UCSD-AML1 (cell line): ENCODE results near the gene SRSF11.
A peak's percentile ranks its signal among the peaks of the same experiment; 100 is the strongest.
"Not testable (repeated sequence)": the region's sequence is repeated elsewhere in the genome, so short reads cannot be mapped to it uniquely, and the experiment has no call there.

ENCODE experiments used
- DNase-seq: peaks from one replicate; lab custom pipeline; 2025; ENCODE audit not compliant: unreplicated experiment; lab: John Stamatoyannopoulos, UW

The SRSF11 gene

DNA sequence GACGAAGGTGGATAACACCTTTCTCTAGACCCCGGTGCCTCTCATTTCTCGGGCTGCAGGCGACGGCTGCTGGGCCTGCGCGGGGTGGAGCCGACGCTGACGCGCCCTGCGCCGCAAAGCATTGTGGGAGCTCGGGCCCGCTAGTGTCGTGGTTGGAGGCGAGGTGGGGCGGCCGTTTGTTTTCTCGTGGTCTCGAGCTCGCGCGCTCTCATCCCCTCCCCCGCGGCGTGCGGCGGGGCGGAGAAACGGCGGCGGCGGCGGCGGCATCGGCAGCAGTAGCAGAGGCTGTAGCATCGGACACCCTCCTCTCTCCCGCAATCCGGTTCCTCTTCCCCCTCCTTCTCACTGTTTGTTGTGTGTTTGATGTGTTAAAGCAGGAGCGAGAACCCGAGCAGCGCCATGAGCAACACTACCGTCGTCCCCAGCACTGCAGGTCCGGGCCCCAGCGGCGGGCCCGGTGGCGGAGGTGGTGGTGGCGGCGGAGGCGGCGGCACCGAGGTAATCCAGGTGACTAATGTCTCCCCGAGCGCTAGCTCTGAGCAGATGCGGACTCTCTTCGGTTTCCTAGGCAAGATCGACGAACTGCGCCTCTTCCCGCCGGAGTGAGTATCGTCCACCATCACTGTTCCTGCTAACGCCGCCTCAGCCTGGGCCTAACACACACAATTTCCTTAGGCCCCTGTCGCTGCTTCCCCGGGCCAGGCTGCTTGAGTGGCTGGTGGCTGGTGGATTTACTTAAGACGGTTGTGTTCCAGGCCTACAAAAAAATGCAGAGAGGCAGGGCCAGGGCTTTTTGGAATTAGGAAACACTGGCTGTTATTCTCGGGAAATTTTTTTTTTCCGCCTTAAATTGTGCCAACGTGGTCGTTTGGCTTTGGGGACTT lies at the start of gene SRSF11:
SRSF11 (plus strand) TSS at position 143 of the 884 bp plus-strand sequence; CDS start at position 400, 257 bp downstream.
- DNase-seq, result peak; percentile 96

DNA sequence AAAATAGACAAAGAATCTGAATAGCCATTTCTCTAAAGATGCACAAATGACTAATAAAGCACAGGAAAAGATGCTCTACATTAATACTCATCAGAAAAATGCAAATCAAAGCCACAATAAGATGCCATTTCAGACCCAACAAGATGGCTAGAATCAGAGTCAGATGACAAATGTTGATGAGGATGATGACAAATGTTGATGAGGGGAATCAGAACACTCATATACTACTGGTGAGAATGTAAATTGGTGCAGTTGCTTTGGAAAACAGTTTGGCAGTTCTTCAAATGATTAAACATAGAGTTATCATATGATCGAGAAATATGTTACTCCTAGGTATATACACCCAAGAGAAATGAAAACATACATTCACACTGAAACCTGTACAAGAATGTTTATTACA lies 49.7 kb upstream of the SRSF11 start:
- no peak for DNase-seq

- DNase-seq, result not testable (repeated sequence)
Observed at GRCh38 chr1:70185181-70185580, 36.0 kb upstream of the SRSF11 start.

GRCh38 chr1:70188522-70188921 lies 32.7 kb upstream of the SRSF11 start:
- DNase-seq, result no peak

- no peak for DNase-seq
Observed at GRCh38 chr1:70190180-70190579, 31.0 kb upstream of the SRSF11 start.

DNA sequence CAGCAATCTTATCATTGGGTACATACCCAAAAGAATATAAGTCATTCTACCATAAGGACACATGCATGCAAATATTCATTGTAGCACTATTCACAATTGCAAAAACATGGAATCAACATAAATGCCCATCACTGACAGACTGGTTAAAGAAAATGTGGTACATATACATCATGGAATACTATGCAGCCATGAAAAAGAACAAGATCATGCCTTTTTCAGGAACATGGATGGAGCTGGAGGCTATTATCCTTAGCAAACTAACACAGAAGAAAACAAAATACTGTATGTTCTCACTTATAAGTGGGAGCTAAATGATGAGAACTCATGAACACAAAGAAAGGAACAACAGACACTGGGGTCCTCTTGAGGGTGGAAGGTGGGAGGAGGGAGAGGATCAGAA lies 28.7 kb upstream of the SRSF11 start:
- not testable (repeated sequence) for DNase-seq

GRCh38 chr1:70194601-70195000 lies 26.6 kb upstream of the SRSF11 start:
- no peak for DNase-seq

DNA sequence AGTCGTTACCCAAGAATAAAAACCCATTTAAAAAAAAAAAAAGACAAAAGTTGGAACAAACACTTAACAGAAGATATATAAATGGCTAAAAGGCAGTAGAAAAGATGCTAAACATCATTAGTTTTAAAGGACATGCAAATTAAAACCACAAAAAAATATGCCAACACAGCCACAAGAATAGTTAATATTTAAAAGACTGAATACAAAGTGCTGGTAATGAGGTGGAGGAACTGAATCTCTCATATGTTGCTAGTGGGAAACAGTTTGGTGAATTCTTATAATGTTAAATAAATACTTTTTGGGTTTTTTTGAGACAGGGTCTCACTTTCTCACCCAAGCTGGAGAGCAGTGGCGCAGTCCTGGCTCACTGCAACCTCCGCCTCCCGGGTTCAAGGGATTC lies 25.8 kb upstream of the SRSF11 start:
- DNase-seq, result no peak

- no peak for DNase-seq
Observed at GRCh38 chr1:70196333-70196732, 24.8 kb upstream of the SRSF11 start.

- no peak for DNase-seq
Observed at GRCh38 chr1:70200065-70200464, 21.1 kb upstream of the SRSF11 start.

DNA sequence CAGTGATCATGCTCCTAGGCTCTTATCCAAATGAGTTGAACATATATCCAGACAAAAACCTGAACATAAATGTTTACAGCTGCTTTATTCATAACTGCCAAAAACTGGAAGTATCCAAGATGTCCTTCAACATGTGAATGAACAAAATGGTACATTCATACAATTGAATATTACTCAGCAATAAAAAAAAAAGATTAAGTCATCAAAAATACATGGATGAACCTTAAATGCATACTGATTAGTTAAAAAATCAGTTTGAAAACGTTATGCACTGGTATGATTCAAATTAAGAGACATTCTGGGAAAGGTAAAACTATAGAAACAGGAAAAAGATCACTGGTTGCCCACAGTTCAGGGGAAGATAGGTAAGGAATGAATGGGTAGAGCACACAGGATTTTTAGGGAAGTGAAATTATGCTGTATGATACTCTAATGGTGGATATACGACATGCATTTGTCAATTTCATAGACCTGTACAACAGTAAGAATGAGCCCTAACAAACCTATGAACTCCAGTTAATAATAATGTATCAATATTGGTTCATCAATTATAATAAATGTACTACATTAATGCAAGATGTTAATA lies 18.9 kb upstream of the SRSF11 start:
- DNase-seq, result no peak

GRCh38 chr1:70204139-70204538 lies 17.0 kb upstream of the SRSF11 start:
- no peak for DNase-seq

- no peak for DNase-seq
Observed at GRCh38 chr1:70204600-70204999, 16.6 kb upstream of the SRSF11 start.

- DNase-seq, result no peak
Observed at GRCh38 chr1:70205071-70205433, 16.1 kb upstream of the SRSF11 start.

- DNase-seq, result peak; percentile 96
Observed at GRCh38 chr1:70205434-70206118, 15.6 kb upstream of the SRSF11 start, which contains the start of gene LRRC40. Gene LRRC40 (minus strand): TSS chr1:70205579. CDS start chr1:70205540, 39 bp downstream.

DNA sequence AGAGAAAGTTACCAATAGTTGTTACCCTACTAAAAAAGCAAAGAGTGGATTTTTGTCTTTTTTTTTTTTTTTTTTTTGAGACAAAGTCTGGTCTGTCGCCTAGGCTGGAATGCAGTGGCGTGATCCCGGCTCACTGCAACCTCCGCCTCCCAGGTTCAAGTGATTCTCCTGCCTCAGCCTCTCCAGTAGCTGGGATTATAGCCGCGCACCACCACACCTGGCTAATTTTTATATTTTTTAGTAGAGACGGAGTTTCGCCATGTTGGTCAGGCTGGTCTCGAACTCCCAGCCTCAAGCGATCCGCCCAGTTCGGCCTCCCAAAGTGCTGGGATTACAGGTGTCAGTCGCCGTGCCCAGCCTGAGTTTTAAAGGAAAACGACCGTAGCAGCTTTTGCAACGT lies 14.3 kb upstream of the SRSF11 start:
- not testable (repeated sequence) for DNase-seq

DNA sequence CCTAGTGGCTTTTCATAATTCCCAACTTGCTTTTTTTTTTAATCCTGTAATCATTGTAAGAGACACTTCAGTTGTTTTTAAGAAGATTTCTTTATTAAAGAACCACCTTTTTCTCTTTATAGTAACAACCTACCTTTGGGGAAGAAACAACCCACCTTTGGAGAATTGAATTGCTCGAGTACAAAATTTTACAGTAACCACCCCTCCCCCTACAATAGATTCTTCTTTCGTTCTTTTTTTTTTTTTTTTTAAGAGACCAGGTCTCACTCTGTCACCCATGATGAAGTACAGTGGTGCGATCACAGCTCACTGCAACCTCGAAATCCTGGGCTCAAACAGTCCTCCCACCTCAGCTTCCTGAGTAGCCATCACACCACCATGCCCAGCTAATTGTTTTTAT lies 13.7 kb upstream of the SRSF11 start:
- DNase-seq, result no peak

DNA sequence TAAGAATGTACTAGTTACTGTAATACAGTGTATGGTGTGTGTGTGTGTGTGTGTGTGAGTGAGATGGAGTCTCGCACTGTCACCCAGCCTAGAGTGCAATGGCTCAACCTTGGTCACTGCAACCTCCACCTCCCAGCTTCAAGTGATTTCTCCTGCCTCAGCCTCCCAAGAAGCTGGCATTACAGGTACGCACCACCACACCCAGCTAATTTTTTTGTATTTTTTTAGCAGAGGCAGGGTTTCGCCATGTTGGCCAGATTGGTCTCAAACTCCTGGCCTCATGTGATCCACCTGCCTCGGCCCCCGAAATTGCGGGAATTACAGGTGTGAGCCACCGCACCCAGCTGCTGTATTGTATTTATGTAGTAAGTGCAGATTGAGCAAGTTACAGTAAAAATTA lies 12.9 kb upstream of the SRSF11 start:
- DNase-seq, result no peak

GRCh38 chr1:70210820-70211219 lies 10.4 kb upstream of the SRSF11 start:
- DNase-seq, result no peak

DNA sequence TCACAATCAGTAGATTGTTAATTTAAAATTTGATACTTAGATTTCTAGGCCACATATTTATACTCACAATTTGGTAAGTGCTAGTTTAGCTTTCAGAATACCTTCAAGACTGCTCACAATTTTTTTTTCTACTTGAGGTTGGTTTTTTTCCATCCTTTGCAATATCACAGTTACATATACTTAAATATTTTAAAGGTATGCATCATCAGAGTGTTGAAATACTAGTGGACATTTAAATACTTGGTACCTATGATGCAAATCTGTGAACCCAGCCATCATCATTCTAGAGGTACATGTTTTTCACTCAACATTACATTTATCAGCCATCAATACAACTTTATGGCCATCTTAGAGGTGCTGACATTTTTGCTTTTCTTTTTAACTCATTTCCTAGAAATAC lies 9.6 kb upstream of the SRSF11 start:
- no peak for DNase-seq

DNA sequence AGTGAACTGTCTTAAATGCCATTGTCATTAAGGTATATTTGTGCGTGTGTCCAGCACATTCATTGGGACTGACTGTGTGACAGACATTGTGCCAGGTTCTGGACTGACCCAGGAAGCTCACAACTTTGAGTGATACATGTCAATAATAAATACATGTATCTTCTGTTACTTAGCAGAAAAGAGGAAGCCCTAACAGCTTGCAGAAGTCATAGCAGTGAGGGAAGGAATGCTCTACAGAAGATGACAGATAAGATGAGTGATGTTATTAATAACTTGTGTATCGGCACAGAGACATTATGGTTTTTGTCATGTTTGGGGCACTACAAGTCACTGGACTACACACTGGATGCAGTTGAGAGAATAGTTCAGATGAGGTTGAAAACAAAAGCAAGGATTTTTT lies 1.2 kb upstream of the SRSF11 start:
- no peak for DNase-seq
